Mucosa of descending colon (tissue), 3 donors: ENCODE results near the gene GPC6. TPM values are rescaled to one million over a fixed set of nuclear protein-coding genes. Genes with fewer than 3 reads are reported as not detected.

Experiments used
- ATAC-seq: fragments of 200-7000 bp; cut with Tn5 transposase; one replicate; pipeline ENCODE4 v1.9.1; 2020; ENCODE audit warnings: mild to moderate bottlenecking, moderate library complexity
- DNase-seq, 3 donors: peaks; one replicate each; pipeline ENCODE4 v3.0.0-alpha.2; 2020
- H3K36me3 ChIP-seq: fragments of 200-600 bp; one replicate; pipeline ENCODE4 v1.8.0; 2021; ENCODE audit warnings: low read depth, mild to moderate bottlenecking
- H3K4me1 ChIP-seq: fragments of 200-600 bp; one replicate; pipeline ENCODE4 v1.8.0; 2021; ENCODE audit warnings: low read depth, mild to moderate bottlenecking
- H3K4me3 ChIP-seq: fragments of 200-600 bp; one replicate; pipeline ENCODE4 v1.8.0; 2021; ENCODE audit warnings: mild to moderate bottlenecking
- H3K9me3 ChIP-seq: fragments of 200-600 bp; one replicate; pipeline ENCODE4 v1.8.0; 2021; ENCODE audit warnings: mild to moderate bottlenecking
- CTCF ChIP-seq: fragments of 200-600 bp; IDR thresholded peaks from one replicate; pipeline ENCODE4 v1.8.0; 2022; ENCODE audit warnings: antibody characterized with exemption, mild to moderate bottlenecking
- intact Hi-C, 2 donors: fragments of 100-400 bp; cut with DNase I in 1 of 2; cut with micrococcal nuclease in 1 of 2; formaldehyde crosslinking; loops; one replicate each; pipeline versions ENCODE4 v1.11.0 to v1.11.1; 2022; cut with DNase I, micrococcal nuclease
- total RNA-seq, 3 donors: library from RNA; stranded (reverse); fragmentation: NEBNext Ultra II Directional in 2 of 3; extraction: Animal tissue kit (Norgen Biotek cat#: 25700) in 2 of 3; gene quantifications; one replicate each; pipeline versions ENCODE4 v1.2.1 to v1.2.4, GENCODE V29; 2021 to 2023
- donor health status: DM: no; HTN: no; CAD: no; lungs with moderate emphysema.
- donor health status: DM: no; HTN: no; CAD: no.
- donor health status: DM: no; HTN: yes; CAD: no.

The GPC6 gene
- total RNA-seq, 3 donors from 2014 or later, result 2.7 to 11.3 (median 7.5) TPM

GRCh38 chr13:94139393-94139995 is 912.9 kb downstream of the GPC6 start:
- DNase-seq (no peak), ATAC-seq (no peak)
- Histone ChIP-seq H3K4me3 (no peak overlapping the region), H3K9me3 (no peaks in the 10 kb centered on the region), H3K4me1 (no peaks in the 10 kb centered on the region), H3K36me3 (no peaks in the 10 kb centered on the region)
- intact Hi-C loops, result no loop called here
- TF ChIP-seq CTCF, result no peak

GRCh38 chr13:94140027-94140426 is 913.4 kb downstream of the GPC6 start:
- DNase-seq, result no peak
- TF ChIP-seq CTCF, result no peak
- no peaks in the 10 kb centered on the region for H3K9me3 ChIP-seq
- H3K36me3 ChIP-seq, result no peaks in the 10 kb centered on the region
- ATAC-seq, result no peak
- no peaks in the 10 kb centered on the region for H3K4me1 ChIP-seq
- no peak overlapping the region for H3K4me3 ChIP-seq
- intact Hi-C loops, result no loop called here

GRCh38 chr13:94140511-94140910 is 913.9 kb downstream of the GPC6 start:
- H3K36me3 ChIP-seq, result no peaks in the 10 kb centered on the region
- TF ChIP-seq CTCF, result no peak
- no peaks in the 10 kb centered on the region for H3K4me1 ChIP-seq
- no peak for ATAC-seq
- no peak for DNase-seq
- no peak overlapping the region for H3K4me3 ChIP-seq
- H3K9me3 ChIP-seq, result no peaks in the 10 kb centered on the region
- intact Hi-C loops, result no loop called here

- TF ChIP-seq CTCF, result no peak
- H3K9me3 ChIP-seq, result no peaks in the 10 kb centered on the region
- no peak overlapping the region for H3K4me3 ChIP-seq
- intact Hi-C loops, result no loop called here
- no peak for DNase-seq
- H3K36me3 ChIP-seq, result no peaks in the 10 kb centered on the region
- H3K4me1 ChIP-seq, result no peaks in the 10 kb centered on the region
- ATAC-seq, result no peak
Measured at GRCh38 chr13:94143624-94144350, 917.2 kb downstream of the GPC6 start.

GRCh38 chr13:94145966-94146365 is 919.4 kb downstream of the GPC6 start:
- DNase-seq (no peak), ATAC-seq (no peak)
- H3K9me3 ChIP-seq, result no peaks in the 10 kb centered on the region
- TF ChIP-seq CTCF, result no peak
- no peak overlapping the region for H3K4me3 ChIP-seq
- no peaks in the 10 kb centered on the region for H3K36me3 ChIP-seq
- no peaks in the 10 kb centered on the region for H3K4me1 ChIP-seq
- intact Hi-C loops, result no loop called here
